HepG2 (cell line): ENCODE results near the gene PSKH1. TPM values are rescaled to one million over a fixed set of nuclear protein-coding genes. Genes with fewer than 3 reads are reported as not detected.

ENCODE experiments used
- HNF4G ChIP-seq, 2 experiments: sonication (generic) in 1 of 2; formaldehyde crosslinking in 1 of 2; IDR thresholded peaks; 2 replicates each; pipeline versions ENCODE4 v1.4.0 to v1.6.1; 2011 to 2020; ENCODE audit warnings: borderline replicate concordance in 2 of 2, low read depth in 2 of 2, mild to moderate bottlenecking in 2 of 2, low read length in 1 of 2, missing genetic modification reagents in 1 of 2, moderate library complexity in 1 of 2
- KDM1A ChIP-seq: IDR thresholded peaks from 2 replicates; pipeline ENCODE4 v1.6.1; 2016; ENCODE audit warnings: missing compliant biosample characterization
- NR2C2 ChIP-seq: sonication (generic); formaldehyde crosslinking; IDR thresholded peaks from 2 replicates; pipeline ENCODE4 v1.4.0; 2020; ENCODE audit warnings: missing genetic modification reagents, mild to moderate bottlenecking, moderate library complexity, borderline replicate concordance
- PHF21A ChIP-seq: sonication (generic); formaldehyde crosslinking; IDR thresholded peaks from 2 replicates; pipeline ENCODE4 v1.5.0; 2020; ENCODE audit warnings: mild to moderate bottlenecking, missing genetic modification reagents
- REPIN1 ChIP-seq: sonication (generic); formaldehyde crosslinking; IDR thresholded peaks from 2 replicates; pipeline ENCODE4 v1.8.0; 2022; ENCODE audit warnings: missing genetic modification reagents, low read depth, mild to moderate bottlenecking, borderline replicate concordance
- SMAD9 ChIP-seq: sonication (generic); formaldehyde crosslinking; IDR thresholded peaks from 2 replicates; pipeline ENCODE4 v1.5.1; 2020; ENCODE audit warnings: mild to moderate bottlenecking, missing genetic modification reagents
- SMC3 ChIP-seq: IDR thresholded peaks from 2 replicates; pipeline ENCODE4 v1.6.1; 2011; ENCODE audit warnings: low read length, improper control_type of control experiment
- SOX5 ChIP-seq: IDR thresholded peaks from 2 replicates; pipeline ENCODE4 v1.6.1; 2016; ENCODE audit warnings: borderline replicate concordance
- TBX2 ChIP-seq: sonication (generic); formaldehyde crosslinking; IDR thresholded peaks from 2 replicates; pipeline ENCODE4 v1.5.0; 2020; ENCODE audit warnings: missing genetic modification reagents, mild to moderate bottlenecking, borderline replicate concordance
- TRIM24 ChIP-seq: sonication (generic); formaldehyde crosslinking; IDR thresholded peaks from 2 replicates; pipeline ENCODE4 v1.8.0; 2022; ENCODE audit warnings: mild to moderate bottlenecking, missing genetic modification reagents
- YEATS2 ChIP-seq: sonication (generic); formaldehyde crosslinking; IDR thresholded peaks from 2 replicates; pipeline ENCODE4 v1.4.0; 2020; ENCODE audit warnings: missing genetic modification reagents, borderline replicate concordance
- ZBTB40 ChIP-seq, 2 experiments: fragments of 450-650 bp in 1 of 2; sonication (generic) in 1 of 2; formaldehyde crosslinking in 1 of 2; IDR thresholded peaks; 2 replicates each; pipeline versions ENCODE4 v1.6.1 to v1.8.0; 2016 to 2022; ENCODE audit warnings: antibody characterized with exemption in 1 of 2, mild to moderate bottlenecking in 1 of 2, missing genetic modification reagents in 1 of 2
- ZNF121 ChIP-seq: sonication (generic); formaldehyde crosslinking; IDR thresholded peaks from 2 replicates; pipeline ENCODE4 v1.5.0; 2020; ENCODE audit warnings: mild to moderate bottlenecking, missing genetic modification reagents
- ZNF143 ChIP-seq: sonication (generic); formaldehyde crosslinking; IDR thresholded peaks from 2 replicates; pipeline ENCODE4 v1.4.0; 2020; ENCODE audit warnings: missing genetic modification reagents
- ZNF512B ChIP-seq: sonication (generic); formaldehyde crosslinking; IDR thresholded peaks from 2 replicates; pipeline ENCODE4 v1.5.1; 2020; ENCODE audit warnings: missing genetic modification reagents, mild to moderate bottlenecking, borderline replicate concordance
- ZNF724P ChIP-seq: sonication (generic); formaldehyde crosslinking; IDR thresholded peaks from 2 replicates; pipeline ENCODE4 v1.8.0; 2022; ENCODE audit warnings: missing genetic modification reagents, borderline replicate concordance
- polyA plus RNA-seq, 8 experiments: library from polyadenylated mRNA; depleted of rRNA in 3 of 8; stranded (reverse) in 7 of 8; unstranded in 1 of 8; fragments of >200 nt; fragmentation: Illumina TruSeq in 4 of 8; extraction: Trizol in 4 of 8; gene quantifications; 2 replicates each; pipeline versions ENCODE4 v1.2.1 to v1.2.3, GENCODE V29; 2011 to 2016; ENCODE audit warnings: low read depth in 4 of 8, missing spikeins in 1 of 8, mixed read lengths in 1 of 8; ENCODE audit not compliant: insufficient read depth in 1 of 8
- total RNA-seq, 5 experiments: library from RNA; depleted of rRNA; stranded (reverse); fragments of >200 nt; fragmentation: Illumina TruSeq; extraction: Trizol; gene quantifications; 2 replicates each; pipeline ENCODE4 v1.2.3, GENCODE V29; 2016; ENCODE audit warnings: low read depth in 1 of 5
- TF ChIP-seq, protein P1 (sequence below), 2 experiments: fragments of 450-650 bp in 1 of 2; sonication (generic) in 1 of 2; formaldehyde crosslinking; IDR thresholded peaks; 2 replicates each; pipeline versions ENCODE4 v1.5.0 to v1.8.0; 2020 to 2022; ENCODE audit warnings: mild to moderate bottlenecking in 1 of 2, missing genetic modification reagents in 1 of 2

PSKH1 gene
- total and polyA plus RNA-seq, 2 of the 13 experiments (the other 11 are each of a cell fraction or from before 2014, with no cell fraction given), result 8.4 to 19.1 TPM

GRCh38 chr16:67943256-67943618 lies 50.2 kb downstream of the PSKH1 start (continued):
- TF ChIP-seq ZBTB40 (IDR thresholded peaks at IDR 0.05), result no peak
- no peak for TF ChIP-seq ZBTB40 (CRISPR knock-in tag; IDR thresholded peaks at IDR 0.05)
- 0 out of 2 replicates have a peak, but pooled peaks have one; percentile 1 for TF ChIP-seq ZNF143 (CRISPR knock-in tag)
- no peak for TF ChIP-seq ZNF512B (CRISPR knock-in tag)
- TF ChIP-seq ZNF724P (CRISPR knock-in tag), result no peak
- 0 out of 2 replicates have a peak, but pooled peaks have one; percentile 23 for TF ChIP-seq KDM1A (CRISPR knock-in tag)
- peak; percentile 88 for TF ChIP-seq TBX2 (CRISPR knock-in tag)
- TF ChIP-seq TRIM24, result peak; percentile 74
- TF ChIP-seq SOX5 (CRISPR knock-in tag), result peak; percentile 26; the same call in 1 of the 2 replicates
- 0 out of 2 replicates have a peak, but pooled peaks have one; percentile 0 for TF ChIP-seq SMC3
- peak; percentile 96 for TF ChIP-seq HNF4G (IDR thresholded peaks at IDR 0.05; ENCODE audit: borderline replicate concordance, low read depth, low read length)
- peak; percentile 93 for TF ChIP-seq HNF4G (CRISPR knock-in tag; IDR thresholded peaks at IDR 0.05; ENCODE audit: borderline replicate concordance, low read depth)
- TF ChIP-seq ZNF121, result peak; percentile 64; the same call in 1 of the 2 replicates
- no peak for TF ChIP-seq SMAD9 (CRISPR knock-in tag)
- TF ChIP-seq, protein P1, sequence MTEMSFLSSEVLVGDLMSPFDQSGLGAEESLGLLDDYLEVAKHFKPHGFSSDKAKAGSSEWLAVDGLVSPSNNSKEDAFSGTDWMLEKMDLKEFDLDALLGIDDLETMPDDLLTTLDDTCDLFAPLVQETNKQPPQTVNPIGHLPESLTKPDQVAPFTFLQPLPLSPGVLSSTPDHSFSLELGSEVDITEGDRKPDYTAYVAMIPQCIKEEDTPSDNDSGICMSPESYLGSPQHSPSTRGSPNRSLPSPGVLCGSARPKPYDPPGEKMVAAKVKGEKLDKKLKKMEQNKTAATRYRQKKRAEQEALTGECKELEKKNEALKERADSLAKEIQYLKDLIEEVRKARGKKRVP (CRISPR knock-in tag; IDR thresholded peaks at IDR 0.05), result peak in 1 of 2 experiments; percentile 39; a peak in 1 of 4 replicates
- TF ChIP-seq REPIN1 (CRISPR knock-in tag), result peak; percentile 78
- TF ChIP-seq YEATS2 (CRISPR knock-in tag), result no peak
- peak; percentile 94 for TF ChIP-seq PHF21A (CRISPR knock-in tag)
- TF ChIP-seq NR2C2 (CRISPR knock-in tag), result peak; percentile 89
